Vagina (tissue), 2 donors: ENCODE data around the gene GBX2.

ENCODE experiments used
- POLR2A ChIP-seq, 2 donors: fragments of 450-650 bp; IDR thresholded peaks; one replicate each; pipeline ENCODE4 v1.6.1; 2017; ENCODE audit warnings: antibody characterized with exemption in 2 of 2, mild to moderate bottlenecking in 2 of 2, moderate library complexity in 2 of 2
- POLR2AphosphoS5 ChIP-seq, 2 donors: sonication (generic); formaldehyde crosslinking; IDR thresholded peaks; one replicate each; pipeline ENCODE4 v1.9.0; 2017; ENCODE audit warnings: antibody characterized with exemption in 2 of 2, mild to moderate bottlenecking in 2 of 2, low read depth in 1 of 2; ENCODE audit not compliant: insufficient read depth in 1 of 2
- TF ChIP-seq, protein P1 (sequence below), 3 experiments: fragments of 450-650 bp in 2 of 3; fragments of 200-600 bp in 1 of 3; sonication (generic) in 1 of 3; IDR thresholded peaks; one replicate each; pipeline ENCODE4 v1.5.1; 2017 to 2019; ENCODE audit warnings: antibody characterized with exemption in 3 of 3, mild to moderate bottlenecking in 2 of 3, moderate library complexity in 2 of 3

GRCh38 chr2:236169151-236169721, 1.1 kb upstream of the GBX2 start:
- TF ChIP-seq POLR2AphosphoS5 (IDR thresholded peaks at IDR 0.05; ENCODE audit: insufficient read depth in 1 of 2, low read depth in 1 of 2) (no peak), POLR2A (IDR thresholded peaks at IDR 0.05) (no peak)
- TF ChIP-seq, protein P1, sequence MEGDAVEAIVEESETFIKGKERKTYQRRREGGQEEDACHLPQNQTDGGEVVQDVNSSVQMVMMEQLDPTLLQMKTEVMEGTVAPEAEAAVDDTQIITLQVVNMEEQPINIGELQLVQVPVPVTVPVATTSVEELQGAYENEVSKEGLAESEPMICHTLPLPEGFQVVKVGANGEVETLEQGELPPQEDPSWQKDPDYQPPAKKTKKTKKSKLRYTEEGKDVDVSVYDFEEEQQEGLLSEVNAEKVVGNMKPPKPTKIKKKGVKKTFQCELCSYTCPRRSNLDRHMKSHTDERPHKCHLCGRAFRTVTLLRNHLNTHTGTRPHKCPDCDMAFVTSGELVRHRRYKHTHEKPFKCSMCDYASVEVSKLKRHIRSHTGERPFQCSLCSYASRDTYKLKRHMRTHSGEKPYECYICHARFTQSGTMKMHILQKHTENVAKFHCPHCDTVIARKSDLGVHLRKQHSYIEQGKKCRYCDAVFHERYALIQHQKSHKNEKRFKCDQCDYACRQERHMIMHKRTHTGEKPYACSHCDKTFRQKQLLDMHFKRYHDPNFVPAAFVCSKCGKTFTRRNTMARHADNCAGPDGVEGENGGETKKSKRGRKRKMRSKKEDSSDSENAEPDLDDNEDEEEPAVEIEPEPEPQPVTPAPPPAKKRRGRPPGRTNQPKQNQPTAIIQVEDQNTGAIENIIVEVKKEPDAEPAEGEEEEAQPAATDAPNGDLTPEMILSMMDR (IDR thresholded peaks at IDR 0.05) = no peak
